Measurements from ENCODE around the gene PCNX2. TPM values are rescaled to one million over a fixed set of nuclear protein-coding genes. Genes with fewer than 3 reads are reported as not detected.
A peak's percentile ranks its signal among the peaks of the same experiment; 100 is the strongest.

The PCNX2 gene
- total RNA-seq, 4 donors from 2014 or later = 7.3 to 16.6 (median 12.7) TPM

- ATAC-seq (ENCODE audit: low FRiP score) (no peak), DNase-seq (ENCODE audit: low spot score) (no peak)
- no peak for TF ChIP-seq CTCF (IDR thresholded peaks at IDR 0.05)
Measured at GRCh38 chr1:233319272-233319671, 23.7 kb upstream of the PCNX2 start.

GRCh38 chr1:233316473-233316872, 20.9 kb upstream of the PCNX2 start:
- DNase-seq (ENCODE audit: low spot score) (no peak), ATAC-seq (ENCODE audit: low FRiP score) (no peak)
- TF ChIP-seq CTCF (IDR thresholded peaks at IDR 0.05) = no peak

GRCh38 chr1:233315718-233316301, 20.3 kb upstream of the PCNX2 start:
- no peak for TF ChIP-seq CTCF (IDR thresholded peaks at IDR 0.05)
- no peak for DNase-seq (ENCODE audit: low spot score)
- ATAC-seq (ENCODE audit: low FRiP score) = no peak

GRCh38 chr1:233313434-233314155, 18.1 kb upstream of the PCNX2 start:
- no peak for ATAC-seq (ENCODE audit: low FRiP score)
- DNase-seq (ENCODE audit: low spot score) = no peak
- no peak for TF ChIP-seq CTCF (IDR thresholded peaks at IDR 0.05)

GRCh38 chr1:233304489-233305102, 9.1 kb upstream of the PCNX2 start:
- DNase-seq (ENCODE audit: low spot score) (no peak), ATAC-seq (ENCODE audit: low FRiP score) (no peak)
- TF ChIP-seq CTCF (IDR thresholded peaks at IDR 0.05) = peak in 1 of 3 donors; percentile 14

GRCh38 chr1:233300326-233300725, 4.8 kb upstream of the PCNX2 start:
- no peak for DNase-seq (ENCODE audit: low spot score)
- no peak for ATAC-seq (ENCODE audit: low FRiP score)
- TF ChIP-seq CTCF (IDR thresholded peaks at IDR 0.05) = no peak
